ENCODE results near the gene SEMA6D.

GRCh38 chr15:47757331-47757730, 40.0 kb downstream of the SEMA6D start:
- TF ChIP-seq POLR2A (IDR thresholded peaks at IDR 0.05) (no peak), POLR2AphosphoS5 (IDR thresholded peaks at IDR 0.05) (no peak)
